Psoas muscle (tissue), 8 donors: ENCODE data around the gene PPCDC. TPM values are rescaled to one million over a fixed set of nuclear protein-coding genes. Genes with fewer than 3 reads are reported as not detected.

Source experiments
- ATAC-seq, 4 donors: fragments of 200-7000 bp; cut with Tn5 transposase; one replicate each; pipeline ENCODE4 v1.9.1; 2020; ENCODE audit warnings: moderate library complexity in 3 of 4, mild to moderate bottlenecking in 2 of 4
- DNase-seq, 2 donors: peaks; one replicate each; pipeline ENCODE4 v3.0.0-alpha.2; 2020
- H3K27ac ChIP-seq: fragments of 200-600 bp; one replicate; pipeline ENCODE4 v1.8.0; 2022
- H3K27me3 ChIP-seq, 3 donors: fragments of 200-600 bp in 1 of 3; one replicate each; pipeline versions ENCODE4 v1.6.1 to v1.8.0; 2013 to 2022; ENCODE audit warnings: low read length in 2 of 3, mild to moderate bottlenecking in 2 of 3, moderate library complexity in 1 of 3; ENCODE audit not compliant: insufficient read depth in 3 of 3
- H3K36me3 ChIP-seq, 2 donors: fragments of 200-600 bp in 1 of 2; one replicate each; pipeline versions ENCODE4 v1.6.1 to v1.8.0; 2013 to 2022; ENCODE audit warnings: low read depth in 1 of 2, mild to moderate bottlenecking in 1 of 2, moderate library complexity in 1 of 2; ENCODE audit not compliant: insufficient read depth in 1 of 2
- H3K4me1 ChIP-seq: fragments of 200-600 bp; one replicate; pipeline ENCODE4 v1.8.0; 2022
- H3K4me3 ChIP-seq: fragments of 200-600 bp; one replicate; pipeline ENCODE4 v1.8.0; 2022; ENCODE audit warnings: mild to moderate bottlenecking
- H3K9me3 ChIP-seq: fragments of 200-600 bp; one replicate; pipeline ENCODE4 v1.8.0; 2022
- CTCF ChIP-seq: fragments of 200-600 bp; IDR thresholded peaks from one replicate; pipeline ENCODE4 v1.8.0; 2022; ENCODE audit warnings: antibody characterized with exemption
- WGBS, 3 donors: extraction: QIAGEN DNeasy Blood & Tissue Kit; methylation state at CpG; one replicate each; pipeline versions ENCODE4 v1.1.6 to v1.1.7; 2013; 5-methylcytosine and 5-hydroxymethylcytosine counted together
- intact Hi-C, 2 donors: fragments of 100-400 bp; cut with DNase I; formaldehyde crosslinking; loops; one replicate each; pipeline versions ENCODE4 v1.11.0 to v1.14.2; 2022
- polyA plus RNA-seq, 3 donors: library from polyadenylated mRNA; stranded (reverse); fragments of 200-250 nt; gene quantifications; one replicate each; pipeline ENCODE4 v1.2.3, GENCODE V29; 2013
- total RNA-seq, 4 donors: library from RNA; stranded (reverse); fragmentation: NEBNext Ultra II Directional in 2 of 4; extraction: Animal tissue kit (Norgen Biotek cat#: 25700) in 2 of 4; gene quantifications; one replicate each; pipeline versions ENCODE4 v1.2.1 to v1.2.4, GENCODE V29; 2021 to 2023
- donor health status: healthy with polysubstance abuse.
- donor health status: DM: no; HTN: no; CAD: no; lungs with moderate emphysema.
- donor health status: Bipolar disorder and iron deficiency.
- donor health status: healthy.
- donor health status: DM: yes; HTN: yes; CAD: no.
- donor health status: DM: no; HTN: no; CAD: no.
- donor health status: DM: no; HTN: no; CAD: no.
- donor health status: DM: yes; HTN: yes; CAD: no.

Gene PPCDC
- total and polyA plus RNA-seq, 7 donors, result 2.4 to 26.1 (median 11.7) TPM

GRCh38 chr15:75031848-75032247 lies 8.5 kb downstream of the PPCDC start:
- no peaks in the 10 kb centered on the region for H3K27me3 ChIP-seq
- H3K36me3 ChIP-seq, result peaks cover 0 to 5% of the 10 kb centered on the region in 2 donors
- no peak overlapping the region for H3K4me3 ChIP-seq
- DNase-seq (no peak), ATAC-seq (no peak)
- 66 to 75% (median 71%) methylated on average over 4 of the region's 4 CpGs for WGBS, 3 donors
- TF ChIP-seq CTCF, result no peak
- H3K9me3 ChIP-seq, result no peaks in the 10 kb centered on the region
- peaks cover 13% of the 10 kb centered on the region for H3K4me1 ChIP-seq
- intact Hi-C loops, result no loop called here
- no peak overlapping the region for H3K27ac ChIP-seq

- Histone ChIP-seq H3K36me3 (peaks cover 0 to 5% of the 10 kb centered on the region in 2 donors), H3K4me1 (peaks cover 13% of the 10 kb centered on the region), H3K27ac (no peak overlapping the region), H3K4me3 (no peak overlapping the region), H3K9me3 (no peaks in the 10 kb centered on the region), H3K27me3 (no peaks in the 10 kb centered on the region)
- no peak for DNase-seq
- intact Hi-C loops, result no loop called here
- TF ChIP-seq CTCF, result no peak
- ATAC-seq, result no peak
- 98 to 100% (median 100%) methylated on average over 2 of the region's 2 CpGs for WGBS, 3 donors
Measured at GRCh38 chr15:75032395-75032794, 9.0 kb downstream of the PPCDC start.

GRCh38 chr15:75033809-75034208 lies 10.4 kb downstream of the PPCDC start:
- Histone ChIP-seq H3K9me3 (no peaks in the 10 kb centered on the region), H3K4me1 (peaks cover 21% of the 10 kb centered on the region), H3K27me3 (no peaks in the 10 kb centered on the region), H3K27ac (no peak overlapping the region), H3K36me3 (no peaks in the 10 kb centered on the region), H3K4me3 (no peak overlapping the region)
- intact Hi-C loops, result no loop called here
- no peak for TF ChIP-seq CTCF
- DNase-seq, result no peak
- WGBS, 3 donors, result 73 to 80% (median 74%) methylated on average over 6 of the region's 6 CpGs
- ATAC-seq, result no peak

- H3K4me1 ChIP-seq, result peaks cover 22% of the 10 kb centered on the region
- H3K27me3 ChIP-seq, result no peaks in the 10 kb centered on the region
- TF ChIP-seq CTCF, result no peak
- WGBS, 3 donors, result 93 to 97% (median 95%) methylated on average over 8 of the region's 8 CpGs
- intact Hi-C loops, result no loop called here
- no peak for ATAC-seq
- DNase-seq, result no peak
- no peak overlapping the region for H3K27ac ChIP-seq
- no peaks in the 10 kb centered on the region for H3K36me3 ChIP-seq
- H3K9me3 ChIP-seq, result no peaks in the 10 kb centered on the region
- no peak overlapping the region for H3K4me3 ChIP-seq
Measured at GRCh38 chr15:75034615-75035014, 11.2 kb downstream of the PPCDC start.

GRCh38 chr15:75036212-75036616 lies 12.8 kb downstream of the PPCDC start:
- no peak for TF ChIP-seq CTCF
- DNase-seq, result no peak
- Histone ChIP-seq H3K36me3 (no peaks in the 10 kb centered on the region), H3K4me3 (no peak overlapping the region), H3K27ac (no peak overlapping the region), H3K9me3 (no peaks in the 10 kb centered on the region), H3K27me3 (no peaks in the 10 kb centered on the region), H3K4me1 (peaks cover 12% of the 10 kb centered on the region)
- WGBS, 3 donors, result 87 to 92% (median 89%) methylated on average over 2 of the region's 2 CpGs
- intact Hi-C loops, result no loop called here
- no peak for ATAC-seq
